ENCODE measurements around the gene DIO3. TPM values are rescaled to one million over a fixed set of nuclear protein-coding genes. Genes with fewer than 3 reads are reported as not detected.

The DIO3 gene
- total RNA-seq, 4 donors from 2014 or later: 2.1 to 6.4 (median 5.6) TPM

DNA sequence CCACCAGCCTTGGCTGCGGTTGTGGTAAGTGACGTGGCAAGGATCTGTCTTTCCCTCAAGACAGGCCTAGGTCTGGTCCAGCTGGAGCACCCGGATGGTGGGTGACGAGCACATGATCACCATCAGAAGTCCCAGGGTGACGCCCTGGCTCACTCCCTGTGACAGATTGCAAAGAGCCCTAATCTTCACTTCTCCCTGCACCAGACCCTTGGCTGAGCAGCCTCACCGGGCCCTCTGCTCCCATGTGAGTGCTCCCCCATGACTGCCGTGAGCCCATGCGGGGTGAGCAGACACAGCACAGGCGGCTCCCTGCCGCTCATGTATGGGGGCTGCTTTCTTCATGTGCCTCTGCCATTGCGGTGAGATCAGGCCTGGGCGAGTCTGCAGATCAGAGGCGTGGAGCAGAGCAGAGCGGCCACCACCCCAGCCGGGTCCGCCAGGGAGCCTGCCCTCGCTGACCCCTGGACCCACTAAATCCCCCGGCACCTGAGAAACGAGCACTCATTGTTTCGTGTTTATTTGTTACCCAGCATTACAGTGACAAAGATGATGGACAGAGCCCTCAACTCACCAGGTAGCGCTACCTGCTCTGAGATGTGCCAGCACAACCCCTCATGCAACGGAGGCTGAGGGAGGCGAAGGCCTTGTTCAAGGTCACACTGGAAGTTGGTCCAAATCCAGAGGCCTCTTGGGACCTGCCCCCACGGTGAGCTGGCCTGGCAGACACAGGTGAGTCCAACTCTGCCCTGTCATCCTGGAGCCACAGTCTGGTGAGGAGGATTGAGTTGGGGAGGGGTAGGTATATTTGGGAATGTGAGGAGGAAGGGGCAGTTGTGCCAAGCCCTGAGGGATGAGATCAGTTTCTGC lies 9.3 kb upstream of the DIO3 start:
- TF ChIP-seq, protein P1, sequence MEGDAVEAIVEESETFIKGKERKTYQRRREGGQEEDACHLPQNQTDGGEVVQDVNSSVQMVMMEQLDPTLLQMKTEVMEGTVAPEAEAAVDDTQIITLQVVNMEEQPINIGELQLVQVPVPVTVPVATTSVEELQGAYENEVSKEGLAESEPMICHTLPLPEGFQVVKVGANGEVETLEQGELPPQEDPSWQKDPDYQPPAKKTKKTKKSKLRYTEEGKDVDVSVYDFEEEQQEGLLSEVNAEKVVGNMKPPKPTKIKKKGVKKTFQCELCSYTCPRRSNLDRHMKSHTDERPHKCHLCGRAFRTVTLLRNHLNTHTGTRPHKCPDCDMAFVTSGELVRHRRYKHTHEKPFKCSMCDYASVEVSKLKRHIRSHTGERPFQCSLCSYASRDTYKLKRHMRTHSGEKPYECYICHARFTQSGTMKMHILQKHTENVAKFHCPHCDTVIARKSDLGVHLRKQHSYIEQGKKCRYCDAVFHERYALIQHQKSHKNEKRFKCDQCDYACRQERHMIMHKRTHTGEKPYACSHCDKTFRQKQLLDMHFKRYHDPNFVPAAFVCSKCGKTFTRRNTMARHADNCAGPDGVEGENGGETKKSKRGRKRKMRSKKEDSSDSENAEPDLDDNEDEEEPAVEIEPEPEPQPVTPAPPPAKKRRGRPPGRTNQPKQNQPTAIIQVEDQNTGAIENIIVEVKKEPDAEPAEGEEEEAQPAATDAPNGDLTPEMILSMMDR (IDR thresholded peaks at IDR 0.05; ENCODE audit: low read depth): no peak

DNA sequence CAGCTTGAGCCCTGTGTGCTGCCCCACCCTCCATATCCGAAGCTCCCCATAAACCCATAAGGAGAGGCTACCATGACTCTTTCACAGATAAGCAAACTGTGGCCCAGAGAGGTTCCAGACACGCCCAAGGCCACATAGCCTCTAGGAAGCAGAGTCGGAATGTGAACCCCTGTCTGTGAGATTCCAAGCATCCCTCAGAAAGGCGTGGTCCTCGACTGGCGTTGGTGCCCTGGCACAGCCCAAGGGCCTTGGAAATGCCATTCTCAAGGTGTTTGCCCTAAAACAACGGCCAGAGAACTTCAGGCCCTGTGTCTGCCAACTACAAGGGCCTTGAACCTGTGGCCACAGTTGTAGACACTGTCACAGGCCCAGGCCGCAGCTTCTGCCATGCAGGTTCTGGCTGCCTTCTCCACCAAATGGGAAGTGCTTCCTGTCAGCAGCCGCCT lies 8.5 kb upstream of the DIO3 start:
- TF ChIP-seq, protein P1 (IDR thresholded peaks at IDR 0.05; ENCODE audit: low read depth): no peak

DNA sequence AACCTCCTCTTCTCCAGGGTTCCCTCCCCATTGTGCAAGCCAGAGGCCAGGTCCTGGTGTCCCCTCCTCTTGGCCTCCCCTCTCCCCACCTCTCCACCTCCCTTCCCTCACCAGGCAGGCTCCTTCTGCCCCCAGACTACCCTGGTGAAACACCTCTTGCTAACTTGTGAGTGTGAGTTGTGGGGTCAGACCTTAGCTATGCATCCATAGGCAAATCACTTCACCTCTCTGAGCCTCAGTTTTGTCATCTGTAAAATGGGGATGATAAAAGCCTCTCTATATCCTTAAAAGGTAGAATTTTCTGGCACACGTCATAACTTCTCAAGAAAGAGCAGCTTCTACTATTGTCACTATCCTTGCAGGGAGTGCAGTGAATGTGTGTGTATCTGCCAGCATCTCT lies 7.9 kb upstream of the DIO3 start:
- TF ChIP-seq, protein P1 (IDR thresholded peaks at IDR 0.05; ENCODE audit: low read depth): no peak

DNA sequence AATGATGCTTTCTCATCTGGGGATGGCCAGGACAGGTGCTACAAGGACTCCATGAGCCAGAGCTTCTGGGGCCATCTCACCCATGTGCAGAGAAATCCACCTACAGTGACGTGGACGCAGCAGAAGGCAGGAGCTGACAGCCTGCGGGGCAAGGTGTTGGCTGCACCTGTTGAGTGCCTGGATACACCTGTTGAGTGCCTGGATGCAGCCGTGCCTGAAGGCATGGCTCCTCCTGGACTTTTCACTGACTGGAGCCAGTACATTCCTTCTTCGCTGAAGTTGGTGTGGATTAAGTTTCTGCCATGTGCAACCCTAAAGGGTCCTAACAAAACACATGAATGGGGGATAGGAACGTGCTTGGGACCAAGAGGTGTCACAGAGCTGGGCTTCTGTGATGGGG lies 7.4 kb upstream of the DIO3 start:
- TF ChIP-seq, protein P1 (IDR thresholded peaks at IDR 0.05; ENCODE audit: low read depth): no peak

DNA sequence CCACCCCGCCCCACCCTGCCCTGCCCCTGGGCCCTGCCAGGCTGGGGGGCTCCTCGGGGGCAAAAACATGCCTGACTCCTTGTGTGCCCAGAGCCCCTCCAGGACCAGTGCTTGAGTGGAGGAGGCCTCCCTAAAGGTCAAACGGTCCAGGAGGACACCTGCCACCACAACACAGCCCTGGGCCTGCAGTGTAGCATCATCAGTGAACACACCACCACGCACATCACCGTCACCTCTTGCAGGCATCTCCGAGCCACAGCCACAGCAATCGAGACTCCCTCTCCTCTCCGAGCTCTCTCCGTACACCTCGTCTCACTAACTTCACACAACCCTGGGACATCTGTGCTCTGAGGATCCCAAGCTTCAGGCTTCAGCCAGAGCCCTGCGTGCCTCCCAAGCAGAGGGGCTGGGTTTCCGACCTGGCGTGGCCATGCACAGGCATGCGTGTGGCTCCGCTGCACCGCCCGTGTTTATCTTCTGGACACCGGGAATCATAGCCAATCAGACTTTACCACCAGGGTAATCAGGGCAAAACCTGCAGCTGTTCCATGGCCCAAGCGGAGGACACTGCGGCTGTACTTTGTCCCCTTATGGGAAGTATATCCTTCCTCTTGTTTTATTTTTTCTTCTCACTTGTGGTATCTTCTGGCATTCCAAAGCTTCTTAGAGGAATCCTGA lies 6.2 kb upstream of the DIO3 start:
- TF ChIP-seq, protein P1 (IDR thresholded peaks at IDR 0.05; ENCODE audit: low read depth): no peak

DNA sequence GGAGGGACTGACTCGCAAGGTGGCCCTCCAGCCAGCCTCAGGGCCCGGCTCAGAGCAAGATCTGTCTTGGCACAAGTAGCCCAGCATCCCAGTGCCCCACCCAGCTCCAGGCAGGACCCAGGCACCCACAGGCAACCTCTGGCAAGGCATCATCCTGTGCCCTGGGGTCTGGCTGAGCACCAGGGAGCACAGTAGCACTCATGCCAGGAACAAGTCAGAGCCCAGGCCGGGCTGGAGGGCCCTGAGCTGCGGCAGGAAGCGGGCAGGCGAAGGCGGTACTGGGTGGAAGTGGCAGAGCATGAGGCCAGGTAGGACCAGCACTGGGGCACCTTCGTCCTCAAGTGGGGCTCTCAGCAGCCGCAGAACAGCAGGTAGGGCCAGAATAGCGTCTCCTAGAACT lies 5.2 kb upstream of the DIO3 start:
- TF ChIP-seq, protein P1 (IDR thresholded peaks at IDR 0.05; ENCODE audit: low read depth): no peak

DNA sequence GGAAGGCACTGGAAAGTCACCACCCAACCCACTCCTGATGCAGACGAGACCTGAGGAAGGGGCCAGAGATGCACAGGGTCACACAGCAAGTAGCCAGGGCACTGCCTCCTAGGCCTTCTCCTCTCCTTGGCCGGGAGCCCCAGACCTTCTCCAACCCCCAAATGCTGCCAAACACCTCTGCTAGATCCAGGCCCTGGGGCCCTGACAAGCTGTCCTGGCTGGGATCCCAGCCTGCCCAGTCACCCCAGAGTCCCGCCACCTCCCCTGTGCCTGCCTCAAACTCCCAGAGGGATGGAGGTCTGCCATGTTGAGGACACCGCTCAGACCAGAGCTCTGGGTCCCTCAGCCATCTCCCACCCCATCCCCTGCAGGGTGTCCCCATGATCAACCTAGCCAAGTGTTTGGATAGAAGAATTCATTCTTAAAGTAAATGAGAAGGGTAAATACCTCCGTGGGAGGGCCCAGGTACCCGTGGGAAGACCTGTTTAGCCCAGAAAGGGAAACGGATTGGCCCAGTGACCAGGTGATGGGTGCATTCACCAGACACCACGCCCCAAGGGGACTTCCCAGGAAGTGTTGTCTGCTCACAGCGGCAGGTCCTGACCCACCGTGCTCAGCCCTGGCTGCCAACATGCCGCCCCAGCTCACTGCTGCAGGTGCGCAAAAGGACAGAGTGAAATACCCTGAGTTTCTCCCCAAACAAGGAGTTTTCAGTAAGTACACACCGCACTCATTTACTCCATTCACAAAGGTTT lies 4.6 kb upstream of the DIO3 start:
- TF ChIP-seq, protein P1 (IDR thresholded peaks at IDR 0.05; ENCODE audit: low read depth): no peak
